T-helper 2 cell treated with Interferon-gamma antibody and Interleukin-4, amounts not matched to agents 100 ng/mL and 5 ng/mL, for 36 hours (primary cell): ENCODE results near the gene SPOUT1. TPM values are rescaled to one million over a fixed set of nuclear protein-coding genes. Genes with fewer than 3 reads are reported as not detected.

Source experiments
- intact Hi-C: fragments of 100-400 bp; cut with micrococcal nuclease; formaldehyde crosslinking; loops from one replicate; pipeline ENCODE4 v1.15.1; 2023
- total RNA-seq: library from RNA; stranded (reverse); gene quantifications from 2 replicates; pipeline ENCODE4 v1.2.3, GENCODE V29; 2022

SPOUT1 gene
- total RNA-seq, 1 donor from 2014 or later: 80.3 TPM

- intact Hi-C loops: no loop called here
Measured at GRCh38 chr9:128836509-128837145, 7.0 kb upstream of the SPOUT1 start.

GRCh38 chr9:128835246-128836210 lies 5.9 kb upstream of the SPOUT1 start:
- intact Hi-C loops: no loop called here

GRCh38 chr9:128833696-128834095 lies 4.1 kb upstream of the SPOUT1 start:
- intact Hi-C loops: no loop called here

- intact Hi-C loops: loop anchor here (1.0 to 5.0 kb wide), 3 partner anchors 11 to 118 kb away; partner anchors contain the start of genes DOLK, ENDOG, KYAT1 and LRRC8A
Measured at GRCh38 chr9:128828719-128829452, 708 bp downstream of the SPOUT1 start.

GRCh38 chr9:128828267-128828666 lies 1.3 kb downstream of the SPOUT1 start:
- intact Hi-C loops: loop anchor here (5.0 kb wide), 1 partner anchor 54 kb away; the partner anchor contains the start of genes KYAT1 and LRRC8A

- intact Hi-C loops: loop anchor here (5.0 kb wide), 1 partner anchor 56 kb away; the partner anchor contains the start of genes KYAT1 and LRRC8A
Measured at GRCh38 chr9:128825923-128826700, 3.5 kb downstream of the SPOUT1 start.

GRCh38 chr9:128824911-128825310 lies 4.7 kb downstream of the SPOUT1 start:
- intact Hi-C loops: loop anchor here (5.0 kb wide), 1 partner anchor 57 kb away; the partner anchor contains the start of genes KYAT1 and LRRC8A

- intact Hi-C loops: no loop called here
Measured at GRCh38 chr9:128823903-128824406, 5.6 kb downstream of the SPOUT1 start.

- intact Hi-C loops: no loop called here
Measured at GRCh38 chr9:128823362-128823902, 6.2 kb downstream of the SPOUT1 start.

- intact Hi-C loops: no loop called here
Measured at GRCh38 chr9:128822407-128823042, 7.1 kb downstream of the SPOUT1 start.

- intact Hi-C loops: no loop called here
Measured at GRCh38 chr9:128821584-128822406, 7.8 kb downstream of the SPOUT1 start.

GRCh38 chr9:128820665-128821583 lies 8.7 kb downstream of the SPOUT1 start:
- intact Hi-C loops: no loop called here

GRCh38 chr9:128819716-128820664 lies 9.6 kb downstream of the SPOUT1 start:
- intact Hi-C loops: no loop called here

- intact Hi-C loops: loop anchor here (1.0 kb wide), 3 partner anchors 10 to 128 kb away; partner anchors contain the start of genes DOLK, NUP188, SPOUT1 and ZDHHC12
Measured at GRCh38 chr9:128818839-128819715, 10.5 kb downstream of the SPOUT1 start.
